ENCODE data around the gene CCDC74B.
"Not testable (repeated sequence)": the region's sequence is repeated elsewhere in the genome, so short reads cannot be mapped to it uniquely, and the experiment has no call there.

GRCh38 chr2:130141002-130141401, 3.9 kb downstream of the CCDC74B start:
- TF ChIP-seq POLR2A, CTCF (IDR thresholded peaks at IDR 0.05): not testable (repeated sequence)

Measured in upper lobe of left lung (tissue), 4 donors.